Heart left ventricle (tissue), 13 donors: ENCODE results near the gene BLOC1S6.

Experiments used
- POLR2A ChIP-seq, 2 donors: fragments of 450-650 bp; IDR thresholded peaks; one replicate each; pipeline ENCODE4 v1.6.1; 2017; ENCODE audit warnings: antibody characterized with exemption in 2 of 2, mild to moderate bottlenecking in 2 of 2, moderate library complexity in 2 of 2
- TF ChIP-seq, protein P1 (sequence below), 12 donors: fragments of 200-600 bp; sonication (generic) in 4 of 12; IDR thresholded peaks; one replicate each; pipeline versions ENCODE4 v1.5.0 to v1.8.0; 2018 to 2022; ENCODE audit warnings: antibody characterized with exemption in 12 of 12, mild to moderate bottlenecking in 5 of 12
- donor health status: ischemic (EF 13 %, LVEDD 7.1; RV severe dilation, severe dysfunction).
- donor health status: DM: no; HTN: yes; CAD: no.
- donor health status: DM: no; HTN: no; CAD: no.
- donor health status: ischemic (EF 25% LVEDD 6.9; RV normal size, moderate dysfunction).
- donor health status: ischemic (EF 25% LVEDD 5.7; RV mildly dilated, moderate dysfunction).
- donor health status: ischemic (EF 35%, LVEDD 5.7; RV mildly dilated, moderate dysfunction).
- donor health status: nonischemic (EF 11% LVEDD 7.7; RV severe dilation, severe dysfunction).
- donor health status: DM: yes; HTN: yes; CAD: no.
- donor health status: PGD.
- donor health status: ischemic (EF 29% LVEDD 5.4; RV normal size, mild dysfunction).
- donor health status: nonischemic (EF 23%, LVEDD 6.1; RV moderate dilation, normal function).

DNA sequence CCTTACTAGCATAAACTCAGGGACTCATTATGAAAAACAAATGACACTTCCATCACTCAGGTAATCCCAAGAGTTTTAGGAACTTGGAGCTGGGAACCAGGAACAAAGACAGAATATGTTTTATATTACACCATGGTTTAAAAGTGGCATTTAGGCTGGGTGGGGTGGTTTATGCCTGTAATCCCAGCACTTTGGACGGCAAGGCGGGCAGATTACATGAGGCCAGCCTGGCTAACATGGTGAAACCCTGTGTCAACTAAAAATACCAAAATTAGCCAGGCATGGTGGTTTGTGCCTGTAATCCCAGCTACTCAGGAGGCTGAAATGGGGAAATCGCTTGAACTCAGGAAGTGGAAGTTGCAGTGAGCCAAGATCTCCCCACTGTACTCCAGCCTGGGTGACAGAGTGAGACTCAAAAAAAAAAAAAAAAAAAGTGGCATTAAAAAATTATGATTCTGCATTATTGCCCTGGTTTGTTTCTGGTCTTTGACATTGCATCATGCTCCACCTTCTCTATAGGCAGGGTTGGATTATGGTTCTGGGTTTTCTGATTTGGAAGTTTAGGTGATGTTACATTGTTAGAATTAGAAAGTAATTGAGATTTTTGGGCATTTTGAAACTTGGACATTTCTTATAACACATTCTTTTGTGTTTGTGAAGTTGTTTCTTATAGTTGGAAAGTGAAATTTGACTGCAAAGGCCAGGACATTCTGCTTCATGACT, 66.7 kb downstream of the BLOC1S6 start:
- TF ChIP-seq, protein P1, sequence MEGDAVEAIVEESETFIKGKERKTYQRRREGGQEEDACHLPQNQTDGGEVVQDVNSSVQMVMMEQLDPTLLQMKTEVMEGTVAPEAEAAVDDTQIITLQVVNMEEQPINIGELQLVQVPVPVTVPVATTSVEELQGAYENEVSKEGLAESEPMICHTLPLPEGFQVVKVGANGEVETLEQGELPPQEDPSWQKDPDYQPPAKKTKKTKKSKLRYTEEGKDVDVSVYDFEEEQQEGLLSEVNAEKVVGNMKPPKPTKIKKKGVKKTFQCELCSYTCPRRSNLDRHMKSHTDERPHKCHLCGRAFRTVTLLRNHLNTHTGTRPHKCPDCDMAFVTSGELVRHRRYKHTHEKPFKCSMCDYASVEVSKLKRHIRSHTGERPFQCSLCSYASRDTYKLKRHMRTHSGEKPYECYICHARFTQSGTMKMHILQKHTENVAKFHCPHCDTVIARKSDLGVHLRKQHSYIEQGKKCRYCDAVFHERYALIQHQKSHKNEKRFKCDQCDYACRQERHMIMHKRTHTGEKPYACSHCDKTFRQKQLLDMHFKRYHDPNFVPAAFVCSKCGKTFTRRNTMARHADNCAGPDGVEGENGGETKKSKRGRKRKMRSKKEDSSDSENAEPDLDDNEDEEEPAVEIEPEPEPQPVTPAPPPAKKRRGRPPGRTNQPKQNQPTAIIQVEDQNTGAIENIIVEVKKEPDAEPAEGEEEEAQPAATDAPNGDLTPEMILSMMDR (IDR thresholded peaks at IDR 0.05): no peak
- no peak for TF ChIP-seq POLR2A (IDR thresholded peaks at IDR 0.05)
